H9 (cell line): ENCODE results near the gene SRD5A3. TPM values are rescaled to one million over a fixed set of nuclear protein-coding genes. Genes with fewer than 3 reads are reported as not detected.

Experiments used
- DNase-seq: peaks from one replicate; pipeline ENCODE4 v3.0.0-alpha.2; 2017
- H2AFZ ChIP-seq: one replicate; pipeline ENCODE4 v1.6.1; 2013; ENCODE audit warnings: mild to moderate bottlenecking, low read length, control low read depth, moderate library complexity
- H2AK5ac ChIP-seq: 2 replicates; pipeline ENCODE4 v1.6.1; 2013; ENCODE audit warnings: low read length, control low read depth, mixed read lengths; ENCODE audit not compliant: insufficient read length
- H2BK120ac ChIP-seq: one replicate; pipeline ENCODE4 v1.6.1; 2013; ENCODE audit warnings: low read depth, mild to moderate bottlenecking, low read length, control low read depth, inconsistent platforms; ENCODE audit not compliant: poor library complexity, severe bottlenecking
- H2BK12ac ChIP-seq: 2 replicates; pipeline ENCODE4 v1.6.1; 2013; ENCODE audit warnings: low read length, control low read depth, mixed read lengths, low read depth; ENCODE audit not compliant: insufficient read length
- H2BK15ac ChIP-seq: 2 replicates; pipeline ENCODE4 v1.6.1; 2013; ENCODE audit warnings: low read depth, low read length, control low read depth
- H2BK20ac ChIP-seq: one replicate; pipeline ENCODE4 v1.6.1; 2013; ENCODE audit warnings: low read depth, mild to moderate bottlenecking, low read length, control low read depth, inconsistent platforms; ENCODE audit not compliant: poor library complexity, severe bottlenecking
- H2BK5ac ChIP-seq: 2 replicates; pipeline ENCODE4 v1.6.1; 2013; ENCODE audit warnings: low read length, control low read depth, mixed read lengths; ENCODE audit not compliant: insufficient read length
- H3K14ac ChIP-seq: 2 replicates; pipeline ENCODE4 v1.6.1; 2013; ENCODE audit warnings: low read length, control low read depth; ENCODE audit not compliant: insufficient read depth
- H3K18ac ChIP-seq: 2 replicates; pipeline ENCODE4 v1.6.1; 2013; ENCODE audit warnings: low read depth, mild to moderate bottlenecking, mixed read lengths, low read length, control low read depth; ENCODE audit not compliant: insufficient read length
- H3K23ac ChIP-seq: 2 replicates; pipeline ENCODE4 v1.6.1; 2013; ENCODE audit warnings: low read length, control low read depth, mixed read lengths, low read depth; ENCODE audit not compliant: insufficient read length
- H3K23me2 ChIP-seq: 2 replicates; pipeline ENCODE4 v1.6.1; 2013; ENCODE audit warnings: low read depth, mild to moderate bottlenecking, mixed read lengths, low read length, control low read depth; ENCODE audit not compliant: insufficient read length, poor library complexity, severe bottlenecking
- H3K27ac ChIP-seq: 2 replicates; pipeline ENCODE4 v1.5.1; 2013; ENCODE audit warnings: low read length, control low read depth, mixed read lengths, low read depth; ENCODE audit not compliant: insufficient read length
- H3K27me3 ChIP-seq: 2 replicates; pipeline ENCODE4 v1.6.1; 2013; ENCODE audit warnings: low read length, control low read depth, inconsistent platforms; ENCODE audit not compliant: insufficient read depth
- H3K4ac ChIP-seq: 2 replicates; pipeline ENCODE4 v1.6.1; 2013; ENCODE audit warnings: low read depth, mild to moderate bottlenecking, control low read depth, inconsistent platforms, low read length, moderate library complexity
- H3K4me1 ChIP-seq: 2 replicates; pipeline ENCODE4 v1.6.1; 2013; ENCODE audit warnings: low read length, control low read depth, inconsistent platforms; ENCODE audit not compliant: insufficient read depth
- H3K4me2 ChIP-seq: 2 replicates; pipeline ENCODE4 v1.6.1; 2013; ENCODE audit warnings: low read length, control low read depth, mixed read lengths; ENCODE audit not compliant: insufficient read length, insufficient read depth
- H3K56ac ChIP-seq: 2 replicates; pipeline ENCODE4 v1.6.1; 2013; ENCODE audit warnings: low read depth, mild to moderate bottlenecking, mixed read lengths, low read length, control low read depth; ENCODE audit not compliant: insufficient read length
- H3K79me1 ChIP-seq: 2 replicates; pipeline ENCODE4 v1.6.1; 2013; ENCODE audit warnings: low read depth, mild to moderate bottlenecking, moderate library complexity, low read length, control low read depth, inconsistent platforms; ENCODE audit not compliant: insufficient read depth, poor library complexity, severe bottlenecking
- H3K79me2 ChIP-seq: 2 replicates; pipeline ENCODE4 v1.6.1; 2013; ENCODE audit warnings: low read length, control low read depth, inconsistent platforms; ENCODE audit not compliant: insufficient read depth
- H3K9ac ChIP-seq: 2 replicates; pipeline ENCODE4 v1.6.1; 2013; ENCODE audit warnings: low read length, control low read depth, mixed read lengths; ENCODE audit not compliant: insufficient read length; ENCODE audit errors: extremely low read depth
- H3K9me3 ChIP-seq: one replicate; pipeline ENCODE4 v1.6.1; 2013; ENCODE audit warnings: low read depth, low read length, inconsistent platforms; ENCODE audit not compliant: control insufficient read depth
- H3T11ph ChIP-seq: one replicate; pipeline ENCODE4 v1.6.1; 2013; ENCODE audit warnings: mild to moderate bottlenecking, low read length, control low read depth, inconsistent platforms
- H4K20me1 ChIP-seq: one replicate; pipeline ENCODE4 v1.6.1; 2013; ENCODE audit not compliant: control insufficient read depth, insufficient read length, insufficient read depth
- H4K5ac ChIP-seq: 2 replicates; pipeline ENCODE4 v1.6.1; 2013; ENCODE audit warnings: low read depth, mild to moderate bottlenecking, mixed read lengths, low read length, control low read depth; ENCODE audit not compliant: insufficient read length
- H4K8ac ChIP-seq: replicated peaks from 2 replicates; pipeline ENCODE4 v1.6.1; 2013; ENCODE audit warnings: low read length, control low read depth, mixed read lengths, low read depth; ENCODE audit not compliant: insufficient read length
- H4K91ac ChIP-seq: 2 replicates; pipeline ENCODE4 v1.6.1; 2013; ENCODE audit warnings: low read depth, mild to moderate bottlenecking, moderate library complexity, mixed read lengths, low read length, control low read depth; ENCODE audit not compliant: insufficient read length
- H3K27ac Mint-ChIP-seq, 3 experiments: 2 replicates in 2 of 3; 3 replicates in 1 of 3; pipeline ENCODE4 v1.8.0; 2020 to 2021; ENCODE audit warnings: mixed read lengths in 3 of 3, mild to moderate bottlenecking in 1 of 3, moderate library complexity in 1 of 3
- H3K27me3 Mint-ChIP-seq: 2 replicates; pipeline ENCODE4 v1.8.0; 2021; ENCODE audit warnings: low read depth, mild to moderate bottlenecking, moderate library complexity, mixed read lengths
- H3K36me3 Mint-ChIP-seq, 3 experiments: 2 replicates in 2 of 3; 3 replicates in 1 of 3; pipeline ENCODE4 v1.8.0; 2020 to 2021; ENCODE audit warnings: low read depth in 3 of 3, mixed read lengths in 3 of 3; ENCODE audit not compliant: insufficient read depth in 1 of 3
- H3K4me1 Mint-ChIP-seq, 2 experiments: 2 replicates each; pipeline ENCODE4 v1.8.0; 2020; ENCODE audit warnings: mixed read lengths in 2 of 2
- H3K4me3 Mint-ChIP-seq, 2 experiments: 2 replicates in 1 of 2; 3 replicates in 1 of 2; pipeline ENCODE4 v1.8.0; 2020 to 2021; ENCODE audit warnings: mild to moderate bottlenecking in 2 of 2, mixed read lengths in 2 of 2, moderate library complexity in 1 of 2
- H3K9me3 Mint-ChIP-seq, 2 experiments: 2 replicates in 1 of 2; 3 replicates in 1 of 2; pipeline ENCODE4 v1.8.0; 2020; ENCODE audit warnings: mild to moderate bottlenecking in 2 of 2, mixed read lengths in 2 of 2, moderate library complexity in 1 of 2
- WGBS: extraction: QIAGEN DNeasy Blood & Tissue Kit; methylation state at CpG from one replicate; pipeline ENCODE4 v1.1.7; 2013; ENCODE audit warnings: missing lambda C conversion rate, low lambda C conversion rate, mixed read lengths; ENCODE audit not compliant: insufficient read length; ENCODE audit errors: extremely low coverage; 5-methylcytosine and 5-hydroxymethylcytosine counted together
- total RNA-seq: library from RNA; stranded (reverse); gene quantifications from 2 replicates; pipeline ENCODE4 v1.2.1, GENCODE V29; 2021
- TF ChIP-seq, protein P1 (sequence below): fragments of 200-600 bp; sonication (generic); conservative IDR thresholded peaks from 3 replicates; pipeline ENCODE4 v1.8.0; 2021; ENCODE audit warnings: antibody characterized with exemption, mild to moderate bottlenecking

The SRD5A3 gene
- total RNA-seq, 1 experiment from 2014 or later, result 35.0 TPM

- Histone ChIP-seq H3K18ac (no peak overlapping the region), H3K27me3 (no peaks in the 10 kb centered on the region), H2BK12ac (no peak overlapping the region), H2BK20ac (no peak overlapping the region), H3K4ac (no peak overlapping the region), H3K27ac (no peak overlapping the region), H3K79me1 (no peaks in the 10 kb centered on the region), H2AK5ac (no peak overlapping the region), H3K4me2 (no peak overlapping the region), H4K5ac (no peak overlapping the region), H4K20me1 (no peaks in the 10 kb centered on the region), H2BK5ac (no peak overlapping the region), H3K79me2 (no peaks in the 10 kb centered on the region), H3K9ac (no peak overlapping the region), H2BK120ac (no peak overlapping the region), H4K8ac (no peak overlapping the region), H3T11ph (no peak overlapping the region), H3K23ac (no peak overlapping the region), H3K9me3 (no peaks in the 10 kb centered on the region), H4K91ac (no peak overlapping the region), H2AFZ (no peak overlapping the region), H3K4me1 (no peaks in the 10 kb centered on the region; the same call in 1 of the 2 replicates), H3K56ac (no peak overlapping the region), H2BK15ac (no peak overlapping the region), H3K14ac (no peak overlapping the region), H3K23me2 (no peaks in the 10 kb centered on the region)
- DNase-seq, result no peak
- Mint-ChIP-seq H3K9me3 (peaks cover 4 to 9% of the 10 kb centered on the region in 2 experiments; a peak in 4 of 5 replicates), H3K4me1 (peaks cover 3% of the 10 kb centered on the region in 2 experiments; a peak in 3 of 4 replicates), H3K36me3 (peaks cover 30 to 41% (median 36%) of the 10 kb centered on the region in 3 experiments), H3K27ac (peak overlapping the region in 1 of 3 experiments; percentile 9; a peak in 2 of 7 replicates), H3K4me3 (no peak overlapping the region; a peak in 1 of 5 replicates), H3K27me3 (no peaks in the 10 kb centered on the region)
- no CpG with 5 or more reads among the region's 5 CpGs for WGBS
- TF ChIP-seq, protein P1, sequence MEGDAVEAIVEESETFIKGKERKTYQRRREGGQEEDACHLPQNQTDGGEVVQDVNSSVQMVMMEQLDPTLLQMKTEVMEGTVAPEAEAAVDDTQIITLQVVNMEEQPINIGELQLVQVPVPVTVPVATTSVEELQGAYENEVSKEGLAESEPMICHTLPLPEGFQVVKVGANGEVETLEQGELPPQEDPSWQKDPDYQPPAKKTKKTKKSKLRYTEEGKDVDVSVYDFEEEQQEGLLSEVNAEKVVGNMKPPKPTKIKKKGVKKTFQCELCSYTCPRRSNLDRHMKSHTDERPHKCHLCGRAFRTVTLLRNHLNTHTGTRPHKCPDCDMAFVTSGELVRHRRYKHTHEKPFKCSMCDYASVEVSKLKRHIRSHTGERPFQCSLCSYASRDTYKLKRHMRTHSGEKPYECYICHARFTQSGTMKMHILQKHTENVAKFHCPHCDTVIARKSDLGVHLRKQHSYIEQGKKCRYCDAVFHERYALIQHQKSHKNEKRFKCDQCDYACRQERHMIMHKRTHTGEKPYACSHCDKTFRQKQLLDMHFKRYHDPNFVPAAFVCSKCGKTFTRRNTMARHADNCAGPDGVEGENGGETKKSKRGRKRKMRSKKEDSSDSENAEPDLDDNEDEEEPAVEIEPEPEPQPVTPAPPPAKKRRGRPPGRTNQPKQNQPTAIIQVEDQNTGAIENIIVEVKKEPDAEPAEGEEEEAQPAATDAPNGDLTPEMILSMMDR, result no peak
Measured at GRCh38 chr4:55356991-55357461, 11.0 kb downstream of the SRD5A3 start.
